ENCODE data around the gene FKBP8.

- TF ChIP-seq CTCF (IDR thresholded peaks at IDR 0.05; ENCODE audit: low read depth, low read length) (no peak), EZH2phosphoT487 (IDR thresholded peaks at IDR 0.05; ENCODE audit: low read depth) (no peak)
Measured at GRCh38 chr19:18591735-18592385, 48.5 kb upstream of the FKBP8 start.
